ENCODE data around the gene MBL2.
A peak's percentile ranks its signal among the peaks of the same experiment; 100 is the strongest.

Gene MBL2

GRCh38 chr10:52772623-52773022, at the start of gene MBL2:
TSS of gene MBL2 (minus strand) at chr10:52772784. CDS start at chr10:52771635, 1,149 bp downstream.
- DNase-seq: no peak

- DNase-seq: no peak
Observed at GRCh38 chr10:52820309-52820708, 47.7 kb upstream of the MBL2 start.

- peak; percentile 33 for DNase-seq
Observed at GRCh38 chr10:52818019-52818418, 45.4 kb upstream of the MBL2 start.

- DNase-seq: no peak
Observed at GRCh38 chr10:52814506-52814905, 41.9 kb upstream of the MBL2 start.

- DNase-seq: no peak
Observed at GRCh38 chr10:52811776-52812175, 39.2 kb upstream of the MBL2 start.

- no peak for DNase-seq
Observed at GRCh38 chr10:52810761-52811160, 38.2 kb upstream of the MBL2 start.

GRCh38 chr10:52807803-52808202, 35.2 kb upstream of the MBL2 start:
- DNase-seq: no peak

- DNase-seq: no peak
Observed at GRCh38 chr10:52805414-52806285, 33.1 kb upstream of the MBL2 start.

GRCh38 chr10:52801947-52802346, 29.4 kb upstream of the MBL2 start:
- DNase-seq: no peak

GRCh38 chr10:52786098-52786497, 13.5 kb upstream of the MBL2 start:
- DNase-seq: no peak

GRCh38 chr10:52785418-52785817, 12.8 kb upstream of the MBL2 start:
- no peak for DNase-seq

GRCh38 chr10:52783726-52784125, 11.1 kb upstream of the MBL2 start:
- no peak for DNase-seq

GRCh38 chr10:52782554-52782953, 10.0 kb upstream of the MBL2 start:
- no peak for DNase-seq

GRCh38 chr10:52780391-52781155, 8.0 kb upstream of the MBL2 start:
- no peak for DNase-seq

GRCh38 chr10:52779541-52780390, 7.2 kb upstream of the MBL2 start:
- peak; percentile 5 for DNase-seq

GRCh38 chr10:52778511-52779392, 6.2 kb upstream of the MBL2 start:
- DNase-seq: no peak

- no peak for DNase-seq
Observed at GRCh38 chr10:52777414-52777813, 4.8 kb upstream of the MBL2 start.

GRCh38 chr10:52776471-52776903, 3.9 kb upstream of the MBL2 start:
- no peak for DNase-seq

GRCh38 chr10:52775132-52775647, 2.6 kb upstream of the MBL2 start:
- no peak for DNase-seq

GRCh38 chr10:52774600-52775106, 2.1 kb upstream of the MBL2 start:
- DNase-seq: no peak

- no peak for DNase-seq
Observed at GRCh38 chr10:52774182-52774581, 1.6 kb upstream of the MBL2 start.

Data from NCI-H510A treated with DMSO at 0.1 percent for 48 hours (cell line).